HG02763 (cell line): ENCODE data around the gene SEC23A.
"Not testable (repeated sequence)": the region's sequence is repeated elsewhere in the genome, so short reads cannot be mapped to it uniquely, and the experiment has no call there.

Experiments used
- ATAC-seq: cut with Tn5 transposase; IDR thresholded peaks from one replicate; pipeline ENCODE4 v1.9.1; 2021; ENCODE audit warnings: mild to moderate bottlenecking, moderate library complexity; ENCODE audit not compliant: unreplicated experiment

Gene SEC23A

GRCh38 chr14:39034481-39035296 lies 68.3 kb downstream of the SEC23A start:
- ATAC-seq: no peak

GRCh38 chr14:39033371-39033770 lies 69.7 kb downstream of the SEC23A start:
- no peak for ATAC-seq

- no peak for ATAC-seq
These were observed 72.8 kb downstream of the SEC23A start for GRCh38 chr14:39030209-39030608.

GRCh38 chr14:39029789-39030188 lies 73.2 kb downstream of the SEC23A start:
- ATAC-seq: no peak

- ATAC-seq: no peak
These were observed 74.4 kb downstream of the SEC23A start for GRCh38 chr14:39028620-39029019.

- ATAC-seq: no peak
These were observed 77.0 kb downstream of the SEC23A start for GRCh38 chr14:39025810-39026627.

- no peak for ATAC-seq
These were observed 77.7 kb downstream of the SEC23A start for GRCh38 chr14:39025250-39025809.

GRCh38 chr14:39023939-39024871 lies 78.8 kb downstream of the SEC23A start:
- no peak for ATAC-seq

- not testable (repeated sequence) for ATAC-seq
These were observed 85.7 kb downstream of the SEC23A start for GRCh38 chr14:39017096-39018016.

GRCh38 chr14:39016733-39017095 lies 86.3 kb downstream of the SEC23A start:
- ATAC-seq: no peak

GRCh38 chr14:39015964-39016577 lies 87.0 kb downstream of the SEC23A start:
- ATAC-seq: no peak

GRCh38 chr14:39015360-39015961 lies 87.6 kb downstream of the SEC23A start:
- ATAC-seq: peak; percentile 61

GRCh38 chr14:39014460-39014859 lies 88.6 kb downstream of the SEC23A start:
- ATAC-seq: no peak

GRCh38 chr14:39008965-39009364 lies 94.1 kb downstream of the SEC23A start:
- not testable (repeated sequence) for ATAC-seq

GRCh38 chr14:39006721-39007410 lies 96.2 kb downstream of the SEC23A start:
- no peak for ATAC-seq

GRCh38 chr14:39005044-39005880 lies 97.8 kb downstream of the SEC23A start:
- ATAC-seq: no peak

GRCh38 chr14:38999949-39000348 lies 103.1 kb downstream of the SEC23A start:
- ATAC-seq: no peak
